Measurements from ENCODE around the gene CDR2.

Gene CDR2

DNA sequence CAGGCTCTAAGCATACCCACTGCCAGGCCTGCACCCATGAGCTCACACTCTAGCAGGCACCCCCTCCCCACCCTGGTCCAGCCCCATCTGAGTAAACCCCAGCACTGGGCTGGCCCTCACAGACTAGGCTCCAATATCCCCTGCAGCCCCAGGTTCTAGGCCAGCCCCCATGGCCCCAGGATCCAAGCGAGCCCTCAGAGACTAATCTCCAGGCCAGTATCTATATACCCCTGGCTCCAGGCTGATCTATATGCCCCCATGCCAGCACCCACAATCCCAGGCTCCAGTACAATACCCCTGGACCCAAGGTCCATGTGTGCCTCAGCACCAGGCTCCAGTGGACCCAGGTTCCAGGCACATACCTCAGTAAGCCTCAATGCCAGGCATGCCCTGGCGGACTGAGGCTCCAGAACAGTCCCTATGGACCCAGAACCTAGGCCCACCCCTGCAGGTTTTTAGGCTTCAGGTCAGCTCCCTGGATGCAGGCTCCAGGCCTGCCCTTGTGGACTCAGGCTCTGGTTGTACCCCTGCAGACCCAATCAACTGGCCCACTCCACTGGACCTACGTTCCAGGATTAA, 38.7 kb downstream of the CDR2 start:
- POLR2A ChIA-PET = no interaction called here
- H3K27ac ChIP-seq (ENCODE audit: insufficient read depth in 1 of 2, low read depth in 1 of 2, low read length in 2 of 2, poor library complexity in 1 of 2, severe bottlenecking in 2 of 2) = no peak overlapping the region
- 92% methylated on average over 1 of the region's 3 CpGs for WGBS (ENCODE audit: insufficient coverage)
- peaks cover 23 to 51% (median 47%) of the 10 kb centered on the region in 4 experiments for H3K36me3 ChIP-seq (ENCODE audit: control insufficient read depth in 4 of 4, insufficient read depth in 4 of 4, low read length in 3 of 4)
- CTCF ChIA-PET = interaction anchor here (1.6 kb wide), 1 partner anchor 15 kb away, joined by 6 read pairs; no protein-coding TSS in a partner anchor
- no peaks in the 10 kb centered on the region for H3K27me3 ChIP-seq (replicated peaks in 2 of 5; ENCODE audit: control insufficient read depth in 4 of 5, insufficient read depth in 5 of 5, low read length in 4 of 5)
- H3K9me3 ChIP-seq (ENCODE audit: control extremely low read depth in 1 of 5, control insufficient read depth in 4 of 5, insufficient read depth in 2 of 5, low read depth in 1 of 5, low read length in 4 of 5) = peaks cover 2 to 48% (median 14%) of the 10 kb centered on the region in 5 experiments
- no peak overlapping the region for H3K4me3 ChIP-seq (ENCODE audit: control insufficient read depth in 1 of 7, extremely low read depth in 1 of 7, insufficient read depth in 4 of 7, low read depth in 2 of 7, low read length in 6 of 7)
- H3K4me1 ChIP-seq (ENCODE audit: control extremely low read depth in 1 of 4, control insufficient read depth in 4 of 4, insufficient read depth in 4 of 4, low read length in 3 of 4) = no peaks in the 10 kb centered on the region
- no peak for DNase-seq

DNA sequence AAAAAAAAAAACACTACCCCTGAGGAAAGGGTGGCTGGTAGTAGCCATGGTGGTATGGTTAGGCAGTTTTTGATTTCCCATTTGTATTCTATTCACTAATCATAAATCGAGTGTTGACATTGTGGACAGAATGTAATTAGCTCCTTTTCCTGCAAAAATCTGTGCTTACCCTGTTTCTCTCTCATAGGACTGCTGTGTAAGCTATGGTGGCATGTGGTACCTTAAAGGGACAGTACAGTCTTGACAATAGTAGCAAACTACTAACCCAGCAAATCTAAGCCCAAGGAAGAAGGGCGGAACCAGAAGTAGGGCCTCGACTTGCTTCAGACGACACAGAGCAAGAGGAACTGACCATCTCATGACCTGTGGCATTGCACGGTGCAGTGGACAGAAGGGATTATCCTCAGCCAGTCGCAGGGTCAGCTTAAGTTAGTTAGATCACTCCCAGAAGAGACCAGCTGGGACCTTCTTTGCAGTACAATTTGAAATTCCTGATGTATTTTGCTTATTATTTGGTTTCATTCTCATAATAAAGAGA, 40.9 kb downstream of the CDR2 start:
- H3K27ac ChIP-seq (ENCODE audit: insufficient read depth in 1 of 2, low read depth in 1 of 2, low read length in 2 of 2, poor library complexity in 1 of 2, severe bottlenecking in 2 of 2) = no peak overlapping the region
- peaks cover 27 to 70% (median 55%) of the 10 kb centered on the region in 4 experiments for H3K36me3 ChIP-seq (ENCODE audit: control insufficient read depth in 4 of 4, insufficient read depth in 4 of 4, low read length in 3 of 4)
- H3K4me1 ChIP-seq (ENCODE audit: control extremely low read depth in 1 of 4, control insufficient read depth in 4 of 4, insufficient read depth in 4 of 4, low read length in 3 of 4) = no peaks in the 10 kb centered on the region
- no peak overlapping the region for H3K4me3 ChIP-seq (ENCODE audit: control insufficient read depth in 1 of 7, extremely low read depth in 1 of 7, insufficient read depth in 4 of 7, low read depth in 2 of 7, low read length in 6 of 7)
- peaks cover 0 to 36% (median 14%) of the 10 kb centered on the region in 5 experiments for H3K9me3 ChIP-seq (ENCODE audit: control extremely low read depth in 1 of 5, control insufficient read depth in 4 of 5, insufficient read depth in 2 of 5, low read depth in 1 of 5, low read length in 4 of 5)
- POLR2A ChIA-PET = no interaction called here
- no peak for DNase-seq
- WGBS (ENCODE audit: insufficient coverage) = 78% methylated on average over 5 of the region's 6 CpGs
- CTCF ChIA-PET = interaction anchor here (1.0 kb wide), 1 partner anchor 31 kb away, joined by 3 read pairs; no protein-coding TSS in a partner anchor
- H3K27me3 ChIP-seq (replicated peaks in 2 of 5; ENCODE audit: control insufficient read depth in 4 of 5, insufficient read depth in 5 of 5, low read length in 4 of 5) = no peaks in the 10 kb centered on the region

DNA sequence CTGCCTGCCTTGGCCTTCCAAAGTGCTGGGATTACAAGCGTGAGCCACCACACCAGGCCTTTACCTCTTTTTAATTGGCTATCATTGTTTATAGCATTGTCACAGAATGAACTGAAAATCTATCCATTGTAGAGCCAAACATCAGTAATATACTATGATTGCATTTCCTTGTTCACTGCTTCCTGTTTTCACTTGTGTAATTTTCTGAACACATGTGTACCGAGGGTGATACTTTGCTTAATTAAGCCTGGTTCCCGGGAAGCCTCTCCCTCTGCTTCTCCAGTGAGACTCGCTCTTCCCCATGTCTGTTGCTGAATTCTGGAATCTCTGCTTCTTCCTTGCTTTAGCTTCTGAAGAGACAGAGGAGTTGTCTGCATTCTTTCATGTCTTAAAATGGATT, 44.1 kb downstream of the CDR2 start:
- H3K9me3 ChIP-seq (ENCODE audit: control extremely low read depth in 1 of 5, control insufficient read depth in 4 of 5, insufficient read depth in 2 of 5, low read depth in 1 of 5, low read length in 4 of 5) = peaks cover 0 to 8% (median 0%) of the 10 kb centered on the region in 5 experiments
- H3K4me1 ChIP-seq (ENCODE audit: control extremely low read depth in 1 of 4, control insufficient read depth in 4 of 4, insufficient read depth in 4 of 4, low read length in 3 of 4) = no peaks in the 10 kb centered on the region
- H3K36me3 ChIP-seq (ENCODE audit: control insufficient read depth in 4 of 4, insufficient read depth in 4 of 4, low read length in 3 of 4) = peaks cover 18 to 91% (median 74%) of the 10 kb centered on the region in 4 experiments
- 92% methylated on average over 2 of the region's 4 CpGs for WGBS (ENCODE audit: insufficient coverage)
- POLR2A ChIA-PET = no interaction called here
- no peaks in the 10 kb centered on the region for H3K27me3 ChIP-seq (replicated peaks in 2 of 5; ENCODE audit: control insufficient read depth in 4 of 5, insufficient read depth in 5 of 5, low read length in 4 of 5)
- CTCF ChIA-PET = interaction anchor here (0.8 to 3.2 kb wide), 3 partner anchors 11 to 334 kb away, joined by 3 to 13 read pairs (median 3); no protein-coding TSS in a partner anchor
- no peak overlapping the region for H3K27ac ChIP-seq (ENCODE audit: insufficient read depth in 1 of 2, low read depth in 1 of 2, low read length in 2 of 2, poor library complexity in 1 of 2, severe bottlenecking in 2 of 2)
- no peak for DNase-seq
- no peak overlapping the region for H3K4me3 ChIP-seq (ENCODE audit: control insufficient read depth in 1 of 7, extremely low read depth in 1 of 7, insufficient read depth in 4 of 7, low read depth in 2 of 7, low read length in 6 of 7)

DNA sequence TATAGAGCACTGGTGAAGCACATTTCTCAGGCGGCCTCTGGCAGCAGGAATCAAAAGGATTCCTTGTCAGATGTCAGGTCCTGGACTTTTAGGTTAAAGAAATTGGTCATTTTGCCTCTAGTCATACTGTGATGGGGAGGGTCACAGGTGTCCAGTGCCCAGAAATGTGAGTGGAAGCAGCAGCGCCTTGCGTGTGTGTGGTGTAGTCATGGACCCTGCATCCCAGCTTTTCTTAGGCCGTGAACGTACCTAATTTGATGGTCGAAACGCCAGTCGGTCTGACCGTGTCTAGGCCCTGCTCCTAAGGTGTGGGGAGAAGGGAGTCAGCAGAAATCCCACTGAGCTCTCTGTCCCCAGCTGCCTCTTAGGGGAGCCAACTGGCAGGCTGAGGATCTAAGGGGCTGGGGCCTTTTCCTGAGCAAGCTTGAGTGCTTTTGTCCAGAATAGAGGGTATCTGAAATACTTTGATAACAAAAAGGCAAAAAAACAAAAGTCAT, 45.2 kb downstream of the CDR2 start:
- peaks cover 17 to 91% (median 74%) of the 10 kb centered on the region in 4 experiments for H3K36me3 ChIP-seq (ENCODE audit: control insufficient read depth in 4 of 4, insufficient read depth in 4 of 4, low read length in 3 of 4)
- no peak for DNase-seq
- H3K27me3 ChIP-seq (replicated peaks in 2 of 5; ENCODE audit: control insufficient read depth in 4 of 5, insufficient read depth in 5 of 5, low read length in 4 of 5) = no peaks in the 10 kb centered on the region
- WGBS (ENCODE audit: insufficient coverage) = 100% methylated on average over 3 of the region's 9 CpGs
- POLR2A ChIA-PET = no interaction called here
- no peak overlapping the region for H3K27ac ChIP-seq (ENCODE audit: insufficient read depth in 1 of 2, low read depth in 1 of 2, low read length in 2 of 2, poor library complexity in 1 of 2, severe bottlenecking in 2 of 2)
- CTCF ChIA-PET = interaction anchor here (0.8 to 3.2 kb wide), 2 partner anchors 10 to 333 kb away, joined by 3 to 13 read pairs; no protein-coding TSS in a partner anchor
- H3K4me3 ChIP-seq (ENCODE audit: control insufficient read depth in 1 of 7, extremely low read depth in 1 of 7, insufficient read depth in 4 of 7, low read depth in 2 of 7, low read length in 6 of 7) = no peak overlapping the region
- no peaks in the 10 kb centered on the region for H3K9me3 ChIP-seq (ENCODE audit: control extremely low read depth in 1 of 5, control insufficient read depth in 4 of 5, insufficient read depth in 2 of 5, low read depth in 1 of 5, low read length in 4 of 5)
- no peaks in the 10 kb centered on the region for H3K4me1 ChIP-seq (ENCODE audit: control extremely low read depth in 1 of 4, control insufficient read depth in 4 of 4, insufficient read depth in 4 of 4, low read length in 3 of 4)

DNA sequence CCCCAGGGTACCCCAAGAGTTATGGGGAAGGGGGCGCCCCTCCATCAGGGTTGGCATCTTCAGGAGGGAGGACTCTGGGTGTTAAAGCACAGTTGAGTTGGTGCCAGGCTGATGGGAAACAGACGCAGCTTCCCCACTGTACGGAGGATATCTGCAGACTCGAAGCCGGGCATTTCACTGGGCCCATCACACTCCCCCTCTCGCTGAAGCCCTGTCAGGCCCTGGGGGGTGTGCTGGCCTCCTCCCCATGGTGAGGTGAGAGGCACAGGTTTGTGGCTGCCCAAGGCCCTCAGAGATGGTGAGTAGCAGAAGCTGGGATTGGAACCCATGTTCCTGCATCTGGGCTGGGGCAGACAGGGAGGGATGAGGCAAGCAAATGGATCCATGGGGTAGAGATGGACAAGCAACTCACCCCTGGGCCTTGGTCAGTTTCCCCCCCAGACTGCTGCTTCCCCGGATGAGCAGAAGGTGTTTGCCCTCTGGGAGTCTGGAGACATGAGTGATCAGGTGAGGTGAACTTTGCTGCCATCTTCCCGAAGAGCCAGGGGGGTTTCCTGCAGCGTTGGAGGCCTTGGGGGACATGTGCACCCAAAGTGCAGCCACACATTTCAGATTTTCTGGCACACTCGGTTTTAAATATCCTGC, 46.2 kb downstream of the CDR2 start:
- Histone ChIP-seq H3K27ac (ENCODE audit: insufficient read depth in 1 of 2, low read depth in 1 of 2, low read length in 2 of 2, poor library complexity in 1 of 2, severe bottlenecking in 2 of 2) (no peak overlapping the region), H3K9me3 (ENCODE audit: control extremely low read depth in 1 of 5, control insufficient read depth in 4 of 5, insufficient read depth in 2 of 5, low read depth in 1 of 5, low read length in 4 of 5) (no peaks in the 10 kb centered on the region), H3K27me3 (replicated peaks in 2 of 5; ENCODE audit: control insufficient read depth in 4 of 5, insufficient read depth in 5 of 5, low read length in 4 of 5) (no peaks in the 10 kb centered on the region), H3K36me3 (ENCODE audit: control insufficient read depth in 4 of 4, insufficient read depth in 4 of 4, low read length in 3 of 4) (peaks cover 10 to 91% (median 75%) of the 10 kb centered on the region in 4 experiments), H3K4me1 (ENCODE audit: control extremely low read depth in 1 of 4, control insufficient read depth in 4 of 4, insufficient read depth in 4 of 4, low read length in 3 of 4) (no peaks in the 10 kb centered on the region), H3K4me3 (ENCODE audit: control insufficient read depth in 1 of 7, extremely low read depth in 1 of 7, insufficient read depth in 4 of 7, low read depth in 2 of 7, low read length in 6 of 7) (no peak overlapping the region)
- ChIA-PET POLR2A (no interaction called here), CTCF (interaction anchor here (1.1 to 3.2 kb wide), 2 partner anchors 9 to 1224 kb away, joined by 3 to 13 read pairs; no protein-coding TSS in a partner anchor)
- 95% methylated on average over 10 of the region's 10 CpGs for WGBS (ENCODE audit: insufficient coverage)
- DNase-seq = no peak

DNA sequence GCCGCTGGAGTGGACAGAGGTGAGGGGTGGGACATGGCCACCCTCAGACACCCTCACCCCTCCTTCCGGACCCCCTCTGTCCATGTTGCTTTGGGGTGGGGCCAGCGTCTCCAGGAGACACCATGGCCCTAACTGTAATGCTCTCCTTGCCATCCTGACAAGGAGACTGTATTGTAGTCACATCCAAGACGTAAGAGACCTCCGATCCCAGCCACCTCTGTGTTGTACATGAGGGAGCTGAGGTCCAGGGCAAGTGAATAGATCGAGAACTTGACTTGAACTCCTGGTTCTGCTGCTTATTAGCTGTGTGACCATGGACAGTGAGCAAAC, 47.0 kb downstream of the CDR2 start:
- DNase-seq = no peak
- Histone ChIP-seq H3K4me3 (ENCODE audit: control insufficient read depth in 1 of 7, extremely low read depth in 1 of 7, insufficient read depth in 4 of 7, low read depth in 2 of 7, low read length in 6 of 7) (no peak overlapping the region), H3K27me3 (replicated peaks in 2 of 5; ENCODE audit: control insufficient read depth in 4 of 5, insufficient read depth in 5 of 5, low read length in 4 of 5) (no peaks in the 10 kb centered on the region), H3K36me3 (ENCODE audit: control insufficient read depth in 4 of 4, insufficient read depth in 4 of 4, low read length in 3 of 4) (peaks cover 10 to 95% (median 74%) of the 10 kb centered on the region in 4 experiments), H3K27ac (ENCODE audit: insufficient read depth in 1 of 2, low read depth in 1 of 2, low read length in 2 of 2, poor library complexity in 1 of 2, severe bottlenecking in 2 of 2) (no peak overlapping the region), H3K9me3 (ENCODE audit: control extremely low read depth in 1 of 5, control insufficient read depth in 4 of 5, insufficient read depth in 2 of 5, low read depth in 1 of 5, low read length in 4 of 5) (no peaks in the 10 kb centered on the region), H3K4me1 (ENCODE audit: control extremely low read depth in 1 of 4, control insufficient read depth in 4 of 4, insufficient read depth in 4 of 4, low read length in 3 of 4) (no peaks in the 10 kb centered on the region)
- WGBS (ENCODE audit: insufficient coverage) = 100% methylated on average over 4 of the region's 6 CpGs
- ChIA-PET POLR2A (no interaction called here), CTCF (interaction anchor here (1.1 to 3.2 kb wide), 2 partner anchors 8 to 1224 kb away, joined by 3 to 13 read pairs; no protein-coding TSS in a partner anchor)
